ENCODE data around the gene MYPN. TPM values are rescaled to one million over a fixed set of nuclear protein-coding genes. Genes with fewer than 3 reads are reported as not detected.

Gene MYPN
- total and polyA plus RNA-seq, 2 donors (not counting 1 experiment from before 2014, with no cell fraction given): not detected

DNA sequence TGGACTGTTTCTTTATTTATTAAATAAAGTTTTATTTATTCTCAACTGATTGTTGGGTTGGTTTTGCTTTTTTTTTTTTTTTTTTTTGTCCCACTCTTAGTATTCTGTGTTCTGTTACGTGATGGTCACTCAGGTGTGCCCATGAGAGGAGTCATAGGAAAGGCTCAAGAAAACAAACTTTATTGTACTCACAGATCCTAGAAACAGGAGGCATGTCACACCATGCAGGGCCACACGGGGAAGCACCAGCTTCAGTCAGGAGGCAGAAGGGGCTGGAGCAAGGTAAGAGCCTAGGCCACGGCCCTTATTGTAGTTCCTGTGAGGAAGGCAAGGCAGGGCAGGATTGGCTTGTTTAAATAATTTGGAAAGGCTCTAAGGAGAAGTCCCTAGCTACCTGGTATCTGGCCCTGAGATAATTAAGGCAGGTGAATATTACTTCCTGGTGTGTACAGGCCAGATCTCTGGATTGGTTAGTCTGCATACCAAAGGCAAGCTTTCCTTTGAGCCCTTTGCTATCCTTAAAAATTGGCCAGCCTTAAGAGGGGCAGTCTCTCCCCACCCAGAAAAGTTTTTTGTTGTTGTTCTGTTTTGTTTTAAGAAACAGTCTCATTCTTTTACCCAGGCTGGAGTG is 114.4 kb downstream of the MYPN start:
- no peak overlapping the region for H3K27ac ChIP-seq (ENCODE audit: low read length in 2 of 2)
- 94% methylated on average over 2 of the region's 3 CpGs for WGBS (ENCODE audit: insufficient coverage)

DNA sequence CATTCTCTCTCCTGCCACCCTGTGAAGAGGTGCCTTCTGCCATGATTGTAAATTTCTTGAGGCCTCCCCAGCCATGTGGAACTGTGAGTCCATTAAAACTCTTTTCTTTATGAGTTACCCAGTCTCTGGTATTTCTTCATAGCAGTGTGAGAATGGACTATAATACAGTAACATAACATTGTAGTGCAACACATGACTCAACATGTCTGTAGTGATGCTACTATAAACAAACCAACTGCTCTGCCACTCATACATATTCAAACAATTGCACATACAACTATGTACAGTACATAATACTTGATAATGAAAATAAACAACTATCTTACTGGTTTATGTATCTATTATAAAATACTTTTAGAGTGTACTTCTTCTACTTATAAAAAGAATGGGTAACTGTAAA is 115.5 kb downstream of the MYPN start:
- Mint-ChIP-seq H3K9me3 (ENCODE audit: insufficient read depth) (no peaks in the 10 kb centered on the region), H3K27ac (no peak overlapping the region), H3K4me1 (no peaks in the 10 kb centered on the region), H3K4me3 (no peak overlapping the region), H3K27me3 (peaks cover 11% of the 10 kb centered on the region)
- Histone ChIP-seq H3K27me3 (replicated peaks in 1 of 4; ENCODE audit: control extremely low read depth in 1 of 4, control insufficient read depth in 3 of 4, insufficient read depth in 4 of 4, low read length in 3 of 4) (peaks cover 0 to 9% (median 4%) of the 10 kb centered on the region in 4 experiments), H3K9ac (ENCODE audit: low read length) (no peak overlapping the region), H3K4me2 (replicated peaks; ENCODE audit: low read depth, low read length, poor library complexity, severe bottlenecking) (no peak overlapping the region), H2AFZ (ENCODE audit: insufficient read depth, low read depth, low read length, poor library complexity, severe bottlenecking) (no peak overlapping the region), H3K4me3 (ENCODE audit: control extremely low read depth in 1 of 5, extremely low read depth in 1 of 5, insufficient read depth in 1 of 5, low read depth in 2 of 5, low read length in 4 of 5) (no peak overlapping the region), H3K4me1 (ENCODE audit: control insufficient read depth in 2 of 2, insufficient read depth in 2 of 2, low read length in 2 of 2) (no peaks in the 10 kb centered on the region), H3K9me3 (ENCODE audit: control extremely low read depth in 1 of 3, control insufficient read depth in 2 of 3, insufficient read depth in 1 of 3, low read length in 2 of 3) (no peaks in the 10 kb centered on the region), H3K27ac (ENCODE audit: low read length in 2 of 2) (no peak overlapping the region), H3K79me2 (ENCODE audit: control insufficient read depth, insufficient read depth, low read length) (no peaks in the 10 kb centered on the region), H3K36me3 (replicated peaks in 1 of 2; ENCODE audit: control extremely low read depth in 1 of 2, control insufficient read depth in 1 of 2, extremely low read depth in 1 of 2, insufficient read depth in 2 of 2, low read length in 1 of 2) (no peaks in the 10 kb centered on the region), H4K20me1 (ENCODE audit: control insufficient read depth, insufficient read depth, low read length, poor library complexity, severe bottlenecking) (no peaks in the 10 kb centered on the region)
- DNase-seq (no peak), ATAC-seq (ENCODE audit: low read depth) (no peak)
- ChIA-PET CTCF (interaction anchor here (1.0 to 1.9 kb wide), 2 partner anchors 11 to 12 kb away, joined by 3 to 7 read pairs; no protein-coding TSS in a partner anchor), POLR2A (no interaction called here)
- TF ChIP-seq EZH2 (IDR thresholded peaks at IDR 0.05; ENCODE audit: borderline replicate concordance, insufficient read depth, low read depth, low read length, poor library complexity, severe bottlenecking): no peak
- TF ChIP-seq, protein P1, sequence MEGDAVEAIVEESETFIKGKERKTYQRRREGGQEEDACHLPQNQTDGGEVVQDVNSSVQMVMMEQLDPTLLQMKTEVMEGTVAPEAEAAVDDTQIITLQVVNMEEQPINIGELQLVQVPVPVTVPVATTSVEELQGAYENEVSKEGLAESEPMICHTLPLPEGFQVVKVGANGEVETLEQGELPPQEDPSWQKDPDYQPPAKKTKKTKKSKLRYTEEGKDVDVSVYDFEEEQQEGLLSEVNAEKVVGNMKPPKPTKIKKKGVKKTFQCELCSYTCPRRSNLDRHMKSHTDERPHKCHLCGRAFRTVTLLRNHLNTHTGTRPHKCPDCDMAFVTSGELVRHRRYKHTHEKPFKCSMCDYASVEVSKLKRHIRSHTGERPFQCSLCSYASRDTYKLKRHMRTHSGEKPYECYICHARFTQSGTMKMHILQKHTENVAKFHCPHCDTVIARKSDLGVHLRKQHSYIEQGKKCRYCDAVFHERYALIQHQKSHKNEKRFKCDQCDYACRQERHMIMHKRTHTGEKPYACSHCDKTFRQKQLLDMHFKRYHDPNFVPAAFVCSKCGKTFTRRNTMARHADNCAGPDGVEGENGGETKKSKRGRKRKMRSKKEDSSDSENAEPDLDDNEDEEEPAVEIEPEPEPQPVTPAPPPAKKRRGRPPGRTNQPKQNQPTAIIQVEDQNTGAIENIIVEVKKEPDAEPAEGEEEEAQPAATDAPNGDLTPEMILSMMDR (IDR thresholded peaks at IDR 0.05): no peak
- intact Hi-C loops (cut with micrococcal nuclease): no loop called here

More for the DNA sequence above, 114.4 kb downstream of the MYPN start:
- Mint-ChIP-seq H3K27me3 (peaks cover 7% of the 10 kb centered on the region), H3K4me1 (no peaks in the 10 kb centered on the region), H3K9me3 (ENCODE audit: insufficient read depth) (no peaks in the 10 kb centered on the region), H3K27ac (no peak overlapping the region), H3K4me3 (no peak overlapping the region)
- Histone ChIP-seq H3K27me3 (replicated peaks in 1 of 4; ENCODE audit: control extremely low read depth in 1 of 4, control insufficient read depth in 3 of 4, insufficient read depth in 4 of 4, low read length in 3 of 4) (no peaks in the 10 kb centered on the region), H2AFZ (ENCODE audit: insufficient read depth, low read depth, low read length, poor library complexity, severe bottlenecking) (no peak overlapping the region), H3K36me3 (replicated peaks in 1 of 2; ENCODE audit: control extremely low read depth in 1 of 2, control insufficient read depth in 1 of 2, extremely low read depth in 1 of 2, insufficient read depth in 2 of 2, low read length in 1 of 2) (no peaks in the 10 kb centered on the region), H4K20me1 (ENCODE audit: control insufficient read depth, insufficient read depth, low read length, poor library complexity, severe bottlenecking) (no peaks in the 10 kb centered on the region), H3K79me2 (ENCODE audit: control insufficient read depth, insufficient read depth, low read length) (no peaks in the 10 kb centered on the region), H3K4me3 (ENCODE audit: control extremely low read depth in 1 of 5, extremely low read depth in 1 of 5, insufficient read depth in 1 of 5, low read depth in 2 of 5, low read length in 4 of 5) (no peak overlapping the region), H3K4me1 (ENCODE audit: control insufficient read depth in 2 of 2, insufficient read depth in 2 of 2, low read length in 2 of 2) (no peaks in the 10 kb centered on the region), H3K9ac (ENCODE audit: low read length) (no peak overlapping the region), H3K9me3 (ENCODE audit: control extremely low read depth in 1 of 3, control insufficient read depth in 2 of 3, insufficient read depth in 1 of 3, low read length in 2 of 3) (no peaks in the 10 kb centered on the region), H3K4me2 (replicated peaks; ENCODE audit: low read depth, low read length, poor library complexity, severe bottlenecking) (no peak overlapping the region)
- ChIA-PET POLR2A (no interaction called here), CTCF (interaction anchor here (0.9 to 1.9 kb wide), 4 partner anchors 11 to 78 kb away, joined by 3 to 7 read pairs (median 3); no protein-coding TSS in a partner anchor)
- intact Hi-C loops (cut with micrococcal nuclease): no loop called here
- TF ChIP-seq, protein P1 (IDR thresholded peaks at IDR 0.05): no peak
- no peak for TF ChIP-seq EZH2 (IDR thresholded peaks at IDR 0.05; ENCODE audit: borderline replicate concordance, insufficient read depth, low read depth, low read length, poor library complexity, severe bottlenecking)
- no peak for ATAC-seq (ENCODE audit: low read depth)
- no peak for DNase-seq

All from B cell (primary cell).